ENCODE results near the gene FBXO44.
A peak's percentile ranks its signal among the peaks of the same experiment; 100 is the strongest.

FBXO44 gene

GRCh38 chr1:11640101-11640500 is 14.6 kb upstream of the FBXO44 start:
- no peak for DNase-seq (ENCODE audit: low read depth, low spot score)

GRCh38 chr1:11640944-11641343 is 13.7 kb upstream of the FBXO44 start:
- no peak for DNase-seq (ENCODE audit: low read depth, low spot score)

GRCh38 chr1:11641776-11642305 is 12.8 kb upstream of the FBXO44 start:
- DNase-seq (ENCODE audit: low read depth, low spot score) = no peak

- DNase-seq (ENCODE audit: low read depth, low spot score) = peak; percentile 78
Measured at GRCh38 chr1:11642418-11643017, 12.2 kb upstream of the FBXO44 start.

- no peak for DNase-seq (ENCODE audit: low read depth, low spot score)
Measured at GRCh38 chr1:11643782-11644181, 10.9 kb upstream of the FBXO44 start.

- no peak for DNase-seq (ENCODE audit: low read depth, low spot score)
Measured at GRCh38 chr1:11645270-11645669, 9.4 kb upstream of the FBXO44 start.

- peak; percentile 68 for DNase-seq (ENCODE audit: low read depth, low spot score)
Measured at GRCh38 chr1:11645670-11646265, 8.9 kb upstream of the FBXO44 start.

GRCh38 chr1:11646317-11646716 is 8.4 kb upstream of the FBXO44 start:
- DNase-seq (ENCODE audit: low read depth, low spot score) = no peak

GRCh38 chr1:11647333-11647732 is 7.3 kb upstream of the FBXO44 start:
- no peak for DNase-seq (ENCODE audit: low read depth, low spot score)

- no peak for DNase-seq (ENCODE audit: low read depth, low spot score)
Measured at GRCh38 chr1:11648039-11648438, 6.6 kb upstream of the FBXO44 start.

GRCh38 chr1:11648732-11649158 is 5.9 kb upstream of the FBXO44 start:
- DNase-seq (ENCODE audit: low read depth, low spot score) = peak; percentile 52

GRCh38 chr1:11649237-11649623 is 5.4 kb upstream of the FBXO44 start:
- DNase-seq (ENCODE audit: low read depth, low spot score) = no peak

- no peak for DNase-seq (ENCODE audit: low read depth, low spot score)
Measured at GRCh38 chr1:11649624-11650330, 4.9 kb upstream of the FBXO44 start.

- DNase-seq (ENCODE audit: low read depth, low spot score) = peak; percentile 91
Measured at GRCh38 chr1:11650331-11650991, 4.2 kb upstream of the FBXO44 start.

GRCh38 chr1:11651017-11651416 is 3.7 kb upstream of the FBXO44 start:
- no peak for DNase-seq (ENCODE audit: low read depth, low spot score)

GRCh38 chr1:11652203-11652780 is 2.4 kb upstream of the FBXO44 start:
- no peak for DNase-seq (ENCODE audit: low read depth, low spot score)

GRCh38 chr1:11653101-11653860 is 1.4 kb upstream of the FBXO44 start:
- DNase-seq (ENCODE audit: low read depth, low spot score) = peak; percentile 31

- DNase-seq (ENCODE audit: low read depth, low spot score) = no peak
Measured at GRCh38 chr1:11653861-11654136, 878 bp upstream of the FBXO44 start.

- DNase-seq (ENCODE audit: low read depth, low spot score) = no peak
Measured at GRCh38 chr1:11654939-11655808, 497 bp downstream of the FBXO44 start.

- no peak for DNase-seq (ENCODE audit: low read depth, low spot score)
Measured at GRCh38 chr1:11657654-11658053, 3.0 kb downstream of the FBXO44 start.

All from ELF-1 (cell line).